Kidney epithelial cell (primary cell): Measurements from ENCODE around the gene C14orf180. TPM values are rescaled to one million over a fixed set of nuclear protein-coding genes. Genes with fewer than 3 reads are reported as not detected.

Experiments used
- DNase-seq: peaks from one replicate; pipeline ENCODE4 v3.0.0-alpha.2; 2010; ENCODE audit warnings: low read depth
- H3K27me3 ChIP-seq: 2 replicates; pipeline ENCODE4 v1.6.0; 2011; ENCODE audit warnings: low read length; ENCODE audit not compliant: control insufficient read depth, insufficient read depth
- H3K36me3 ChIP-seq: 2 replicates; pipeline ENCODE4 v1.5.1; 2011; ENCODE audit warnings: low read length; ENCODE audit not compliant: control insufficient read depth, insufficient read depth
- H3K4me3 ChIP-seq: 2 replicates; pipeline ENCODE4 v1.5.1; 2011; ENCODE audit warnings: low read depth, mild to moderate bottlenecking, control low read depth, low read length
- total RNA-seq: library from RNA; depleted of rRNA; stranded (reverse); fragments of >200 nt; gene quantifications from 2 replicates; pipeline ENCODE4 v1.2.3, GENCODE V29; 2015
- TF ChIP-seq, protein P1 (sequence below): IDR thresholded peaks from 2 replicates; pipeline ENCODE4 v1.5.1; 2011; ENCODE audit warnings: mild to moderate bottlenecking, moderate library complexity, low read length, control low read depth, inconsistent platforms; ENCODE audit not compliant: insufficient read depth, poor library complexity, severe bottlenecking

Gene C14orf180
- not detected in 2 replicates for total RNA-seq

DNA sequence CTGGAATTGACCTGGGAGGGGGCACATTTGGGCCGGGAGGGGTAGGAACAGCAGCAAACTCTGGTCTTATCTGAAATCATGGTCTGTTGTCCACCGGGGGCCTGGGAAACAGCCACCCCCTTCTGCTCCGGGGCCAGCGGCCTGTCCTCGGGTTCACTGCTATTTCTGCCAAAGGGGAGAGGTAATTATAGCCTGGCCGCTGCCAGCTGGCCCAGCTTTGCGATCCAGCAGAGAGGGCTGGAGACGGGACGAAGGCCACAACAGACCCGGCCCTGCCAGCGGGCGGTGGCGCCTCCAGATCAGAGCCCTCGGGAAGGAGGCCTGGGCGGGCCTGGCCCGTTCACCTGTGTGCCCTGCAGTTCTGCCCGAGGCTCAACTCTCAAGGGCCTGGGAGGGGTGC is at the start of gene C14orf180:
Gene C14orf180 (plus strand): TSS at position 258 of the 400 bp plus-strand sequence. CDS start 6,667 bp downstream, outside the sequence.
- TF ChIP-seq, protein P1, sequence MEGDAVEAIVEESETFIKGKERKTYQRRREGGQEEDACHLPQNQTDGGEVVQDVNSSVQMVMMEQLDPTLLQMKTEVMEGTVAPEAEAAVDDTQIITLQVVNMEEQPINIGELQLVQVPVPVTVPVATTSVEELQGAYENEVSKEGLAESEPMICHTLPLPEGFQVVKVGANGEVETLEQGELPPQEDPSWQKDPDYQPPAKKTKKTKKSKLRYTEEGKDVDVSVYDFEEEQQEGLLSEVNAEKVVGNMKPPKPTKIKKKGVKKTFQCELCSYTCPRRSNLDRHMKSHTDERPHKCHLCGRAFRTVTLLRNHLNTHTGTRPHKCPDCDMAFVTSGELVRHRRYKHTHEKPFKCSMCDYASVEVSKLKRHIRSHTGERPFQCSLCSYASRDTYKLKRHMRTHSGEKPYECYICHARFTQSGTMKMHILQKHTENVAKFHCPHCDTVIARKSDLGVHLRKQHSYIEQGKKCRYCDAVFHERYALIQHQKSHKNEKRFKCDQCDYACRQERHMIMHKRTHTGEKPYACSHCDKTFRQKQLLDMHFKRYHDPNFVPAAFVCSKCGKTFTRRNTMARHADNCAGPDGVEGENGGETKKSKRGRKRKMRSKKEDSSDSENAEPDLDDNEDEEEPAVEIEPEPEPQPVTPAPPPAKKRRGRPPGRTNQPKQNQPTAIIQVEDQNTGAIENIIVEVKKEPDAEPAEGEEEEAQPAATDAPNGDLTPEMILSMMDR: no peak
- peaks cover 47% of the 10 kb centered on the region for H3K27me3 ChIP-seq
- no peaks in the 10 kb centered on the region for H3K36me3 ChIP-seq
- no peak for DNase-seq
- no peak within 1 kb of the TSS for H3K4me3 ChIP-seq

DNA sequence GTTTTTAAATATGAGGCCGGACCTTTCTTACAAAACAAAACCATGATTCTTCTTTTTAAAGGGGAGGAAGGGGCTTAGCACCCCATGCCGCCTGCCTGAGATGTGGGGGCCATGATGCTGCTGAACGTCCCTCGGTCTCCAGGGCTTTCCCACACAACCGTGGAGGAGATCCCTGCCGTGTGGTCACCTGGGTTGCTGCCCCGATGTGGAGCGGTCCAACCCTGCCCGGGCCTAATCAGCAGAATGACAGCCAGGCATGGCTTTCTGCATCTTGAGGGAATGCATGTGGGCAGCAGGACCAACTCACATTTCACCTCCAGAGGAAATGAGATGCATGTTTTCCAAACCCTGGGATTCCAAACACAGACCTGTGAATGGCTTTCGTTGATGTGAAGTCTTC is 48.9 kb upstream of the C14orf180 start:
- TF ChIP-seq, protein P1: no peak
- DNase-seq: no peak
- Histone ChIP-seq H3K36me3 (no peaks in the 10 kb centered on the region), H3K27me3 (no peaks in the 10 kb centered on the region), H3K4me3 (no peak overlapping the region)

DNA sequence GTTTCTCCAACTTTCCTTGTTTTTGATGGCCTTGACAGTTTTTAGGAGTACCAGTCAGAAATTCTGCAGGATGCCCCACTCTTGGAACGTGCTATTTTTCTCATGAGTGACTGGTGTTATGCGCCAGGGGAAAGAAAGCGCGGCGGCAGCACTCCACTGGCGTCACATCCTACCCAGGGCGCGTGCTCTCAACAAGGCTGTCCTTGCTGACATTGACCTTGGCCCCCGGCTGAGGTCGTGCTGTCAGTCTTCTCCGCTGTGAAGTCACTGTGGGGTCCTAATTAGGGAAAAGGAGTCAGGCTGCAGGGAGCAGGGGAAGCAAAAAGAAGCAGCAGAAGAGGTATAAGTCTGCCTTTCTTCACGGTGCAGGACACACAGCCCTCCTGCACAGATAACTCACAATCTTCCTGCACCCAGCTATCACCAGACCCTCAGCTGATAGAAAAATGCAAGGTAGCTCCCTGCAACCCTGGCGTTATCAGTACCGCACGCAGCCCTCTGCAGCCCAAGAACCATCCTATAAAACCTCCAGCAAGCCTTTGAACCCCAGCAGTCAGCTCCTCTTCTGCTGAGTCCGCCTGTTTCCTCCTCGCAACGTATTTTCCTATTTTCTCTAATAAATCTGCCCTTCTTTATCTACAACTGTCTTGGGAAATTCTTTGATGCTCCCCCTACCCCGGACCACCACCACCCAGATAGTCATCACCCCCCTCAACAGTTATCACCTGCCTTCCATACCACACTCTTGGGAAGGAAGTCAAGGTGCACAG is 48.0 kb upstream of the C14orf180 start:
- no peaks in the 10 kb centered on the region for H3K36me3 ChIP-seq
- DNase-seq: no peak
- TF ChIP-seq, protein P1: no peak
- H3K27me3 ChIP-seq: no peaks in the 10 kb centered on the region
- no peak overlapping the region for H3K4me3 ChIP-seq

DNA sequence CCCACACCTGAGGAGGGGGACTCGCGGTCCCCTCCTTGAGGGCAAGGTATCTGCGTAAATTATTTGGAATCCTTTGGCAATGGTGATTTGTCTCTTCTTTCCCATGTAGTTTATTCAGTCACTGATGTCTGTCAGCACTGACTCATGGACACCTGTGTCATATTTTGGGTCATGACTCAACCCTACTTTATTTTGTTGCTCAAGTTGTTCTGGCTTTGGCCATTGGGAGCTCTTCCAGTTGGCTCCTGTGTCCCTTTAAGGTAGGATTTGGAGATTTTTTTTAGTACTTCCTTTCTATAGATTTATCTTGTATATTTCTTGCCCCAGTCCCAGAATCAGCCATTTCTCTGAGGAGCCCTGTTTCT is 47.4 kb upstream of the C14orf180 start:
- Histone ChIP-seq H3K4me3 (no peak overlapping the region), H3K36me3 (no peaks in the 10 kb centered on the region), H3K27me3 (no peaks in the 10 kb centered on the region)
- TF ChIP-seq, protein P1: no peak
- no peak for DNase-seq

DNA sequence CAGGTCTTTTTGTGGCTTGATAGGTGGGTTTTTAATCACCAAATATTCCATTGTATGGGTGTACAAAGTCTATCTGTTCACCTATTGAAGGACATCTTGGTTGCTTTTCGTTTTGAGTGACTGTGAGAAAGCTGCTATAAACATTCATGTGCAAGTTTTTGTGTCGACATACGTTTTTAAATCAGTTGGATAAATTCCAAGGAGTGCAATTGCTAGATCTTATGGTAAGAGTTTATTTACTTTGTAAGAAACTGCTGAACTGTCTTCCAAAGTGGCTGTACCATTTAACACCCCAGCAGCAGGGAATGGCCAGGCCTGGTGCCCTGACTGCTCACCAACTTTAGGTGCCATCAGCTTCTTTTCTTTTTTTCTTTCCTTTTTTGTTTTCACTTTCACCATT is 45.5 kb upstream of the C14orf180 start:
- Histone ChIP-seq H3K36me3 (no peaks in the 10 kb centered on the region), H3K27me3 (no peaks in the 10 kb centered on the region), H3K4me3 (no peak overlapping the region)
- TF ChIP-seq, protein P1: no peak
- DNase-seq: no peak
